KBM-7 (cell line): ENCODE results near the gene ART3.

Experiments used
- DNase-seq: peaks from one replicate; pipeline ENCODE4 v3.0.0-alpha.2; 2015
- in situ Hi-C: fragments of 300-500 bp; cut with MboI; formaldehyde crosslinking; loops from 2 replicates; pipeline ENCODE4 v1.14.3; 2020; ENCODE audit warnings: low sequenced_read_pairs, low pct_unique_long_range_greater_than_20kb, mixed read lengths

ART3 gene

DNA sequence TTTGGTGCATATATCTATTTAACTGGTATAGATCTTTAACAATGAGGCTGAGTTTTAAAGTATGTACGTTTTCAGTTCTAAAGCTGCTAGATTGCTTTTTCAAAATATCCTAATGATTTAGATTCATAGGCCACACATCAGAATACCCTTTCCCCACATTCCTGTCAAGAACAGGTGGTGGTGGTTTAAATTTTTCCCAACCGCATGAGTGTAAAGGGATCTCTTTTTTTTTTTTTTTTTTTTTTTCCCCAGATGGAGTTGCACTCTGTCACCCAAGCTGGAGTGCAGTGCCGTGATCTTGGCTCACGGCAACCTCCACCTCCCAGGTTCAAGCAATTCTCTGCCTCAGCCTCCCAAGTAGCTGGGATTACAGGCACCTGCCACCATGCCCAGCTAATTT lies 45.7 kb downstream of the ART3 start:
- in situ Hi-C loops: no loop called here
- no peak for DNase-seq

DNA sequence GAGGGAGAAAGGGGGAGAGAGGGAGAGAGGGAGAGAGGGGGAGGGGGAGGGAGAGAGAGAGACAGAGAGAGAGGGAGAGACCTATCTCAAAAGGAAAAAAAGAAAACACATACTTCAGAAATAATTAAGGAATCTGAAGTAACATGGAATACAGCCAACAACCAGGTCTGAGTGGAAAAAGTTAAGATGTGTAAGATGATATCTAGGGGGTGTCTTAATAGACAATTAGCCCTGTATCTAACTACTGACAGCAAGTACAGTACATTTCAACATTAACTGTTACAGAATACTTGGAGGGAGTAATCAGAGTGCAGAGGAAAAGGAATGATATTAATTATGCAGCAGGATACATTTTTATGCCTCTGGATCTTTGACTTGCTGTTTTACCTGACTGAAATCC lies 51.3 kb downstream of the ART3 start:
- in situ Hi-C loops: no loop called here
- DNase-seq: no peak

DNA sequence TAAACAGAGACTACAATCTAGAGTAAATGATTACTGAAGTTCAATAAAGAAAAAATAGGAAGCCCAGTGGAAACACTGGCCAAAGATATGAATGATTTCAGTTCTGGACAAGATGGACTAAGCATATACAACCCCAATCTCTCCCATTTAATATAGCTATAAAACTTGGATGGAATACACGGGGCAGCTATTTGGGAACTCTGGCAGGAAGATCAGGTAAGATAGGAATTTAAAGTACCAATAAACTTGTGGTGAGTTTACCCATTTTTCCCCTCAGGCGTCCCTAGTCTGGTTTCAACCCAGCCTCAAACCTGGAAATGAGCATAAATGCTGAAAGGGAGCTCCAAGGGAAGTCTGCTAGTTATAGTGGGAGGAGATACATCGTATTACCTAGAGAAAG lies 53.2 kb downstream of the ART3 start:
- in situ Hi-C loops: no loop called here
- no peak for DNase-seq

DNA sequence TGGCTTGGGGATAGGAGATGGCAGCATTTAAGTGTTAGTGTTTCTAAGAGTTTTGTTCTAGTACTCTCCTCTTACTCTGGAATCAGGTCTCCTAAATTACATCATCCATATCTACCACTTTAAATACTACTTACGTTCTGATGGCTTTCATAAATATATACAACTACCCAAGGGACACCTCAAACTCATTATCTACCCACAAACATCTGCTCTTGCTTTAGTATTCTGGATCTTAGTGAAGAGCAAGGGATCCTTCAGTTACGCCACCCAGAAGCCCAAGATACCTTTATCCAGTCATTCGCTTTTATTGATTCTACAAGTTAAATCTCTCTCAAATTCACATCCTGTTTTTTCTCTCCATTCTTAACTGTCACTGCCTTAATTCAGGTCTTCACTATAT lies 66.7 kb downstream of the ART3 start:
- no peak for DNase-seq
- in situ Hi-C loops: no loop called here

DNA sequence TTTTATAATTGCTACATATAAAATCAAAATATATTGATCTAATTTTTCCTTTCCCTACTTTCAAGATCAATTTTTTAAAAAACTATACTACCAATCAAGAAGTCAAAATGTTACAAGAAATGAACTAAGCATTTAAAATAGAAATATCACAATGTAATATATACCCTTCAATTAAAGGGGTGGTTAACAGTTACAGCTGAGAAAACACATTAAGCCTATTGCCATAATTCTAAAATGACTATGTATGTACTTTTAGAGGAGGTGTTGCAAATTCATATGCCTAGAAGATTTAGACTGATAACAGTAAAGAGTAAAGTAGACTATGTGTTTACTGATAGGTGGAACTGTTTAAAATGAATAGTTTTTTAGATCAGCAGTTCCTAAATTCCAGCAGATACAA lies 70.0 kb downstream of the ART3 start:
- DNase-seq: no peak
- in situ Hi-C loops: no loop called here

DNA sequence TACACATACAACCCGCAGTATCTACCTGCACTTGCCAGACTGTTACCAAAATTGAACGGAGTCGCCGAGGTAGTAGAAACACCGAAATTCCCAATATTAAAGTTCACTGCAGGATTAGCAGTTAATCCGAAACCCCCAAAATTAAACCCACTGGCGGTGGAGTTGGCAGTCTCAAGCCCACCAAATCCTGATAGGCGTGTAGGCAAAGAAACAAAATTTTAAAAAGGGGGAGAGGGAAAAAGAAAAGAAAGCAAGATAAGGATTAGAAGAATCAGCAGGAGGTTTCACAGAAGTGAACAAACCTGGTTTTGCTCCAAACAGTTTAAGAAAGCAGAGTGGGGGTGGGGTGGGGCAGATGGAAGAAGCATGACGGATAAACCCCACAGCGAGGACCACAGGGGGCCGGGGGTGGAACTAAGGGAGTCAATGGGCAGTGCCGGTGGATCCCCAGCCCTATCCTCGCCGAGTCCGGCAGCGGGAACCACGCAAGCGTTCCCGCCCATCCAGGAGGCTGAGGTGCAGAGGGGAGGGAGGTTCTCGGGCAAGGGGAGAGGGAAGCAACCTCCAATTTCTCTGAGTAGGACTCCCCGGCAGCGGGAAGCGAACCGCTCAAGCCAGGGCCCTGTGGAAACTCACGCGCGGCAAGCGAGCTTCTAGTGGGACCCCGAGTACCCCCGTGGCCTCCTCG lies 73.1 kb downstream of the ART3 start:
- peak; percentile 88 for DNase-seq

DNA sequence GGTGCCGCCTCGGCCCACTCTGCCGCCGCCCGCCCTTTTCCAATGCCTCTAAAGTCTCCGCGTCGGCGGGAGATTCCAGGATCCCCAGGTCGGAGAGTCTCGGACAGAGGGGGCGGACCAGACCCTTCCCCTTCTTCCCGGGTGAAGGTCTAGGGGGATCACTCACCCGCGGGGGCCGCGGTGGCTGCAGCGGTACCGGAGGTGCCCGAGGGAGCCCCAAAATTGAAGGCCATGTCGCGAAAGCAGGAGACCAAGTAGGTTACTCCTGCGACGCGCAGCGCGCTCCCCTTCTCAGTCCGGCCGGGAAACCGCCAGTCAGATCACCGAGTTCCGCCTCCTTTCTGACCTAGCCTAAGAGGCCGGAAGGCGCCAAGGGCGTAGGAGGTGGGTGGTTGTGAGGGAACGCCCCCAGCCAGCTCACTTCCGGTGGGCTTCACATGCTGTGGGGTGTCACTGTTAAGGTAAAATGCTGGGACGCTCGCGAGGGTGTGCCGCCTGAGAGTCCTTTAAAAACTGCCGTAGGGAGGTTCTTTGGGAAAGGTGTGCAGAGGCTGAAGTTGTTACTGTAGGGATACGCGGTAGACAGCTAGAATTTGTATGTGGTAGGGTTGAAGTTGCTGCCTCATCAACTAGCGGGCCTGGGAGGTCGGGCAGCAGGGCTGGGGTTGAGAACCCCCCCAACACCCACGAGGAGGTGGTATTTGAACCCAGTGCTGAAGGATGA lies 73.8 kb downstream of the ART3 start, which contains the start of gene NUP54:
Gene NUP54 (minus strand): TSS at position 256 of the 724 bp plus-strand sequence. CDS start 23 bp downstream, at position 233.
- in situ Hi-C loops: no loop called here
- peak; percentile 96 for DNase-seq

More for the DNA sequence above, 73.1 kb downstream of the ART3 start:
- in situ Hi-C loops: no loop called here

DNA sequence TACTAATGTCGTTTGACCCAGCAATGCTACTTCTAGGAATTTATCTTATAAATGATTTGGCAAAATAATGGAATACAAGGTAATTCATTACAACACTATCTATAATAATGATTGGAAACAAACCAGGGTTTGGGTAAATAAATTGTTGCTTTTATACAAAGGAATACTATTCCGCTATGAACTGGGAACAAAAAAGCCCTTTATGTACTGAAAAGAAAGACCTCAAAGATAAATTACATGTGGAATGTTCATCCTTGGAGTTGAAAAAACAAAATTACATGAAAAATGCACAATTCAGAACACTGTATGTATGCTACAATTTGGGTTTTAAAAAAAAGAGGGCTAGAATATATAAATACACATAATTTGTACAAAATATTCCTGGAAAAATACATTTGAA lies 78.8 kb downstream of the ART3 start:
- DNase-seq: no peak
- in situ Hi-C loops: no loop called here

DNA sequence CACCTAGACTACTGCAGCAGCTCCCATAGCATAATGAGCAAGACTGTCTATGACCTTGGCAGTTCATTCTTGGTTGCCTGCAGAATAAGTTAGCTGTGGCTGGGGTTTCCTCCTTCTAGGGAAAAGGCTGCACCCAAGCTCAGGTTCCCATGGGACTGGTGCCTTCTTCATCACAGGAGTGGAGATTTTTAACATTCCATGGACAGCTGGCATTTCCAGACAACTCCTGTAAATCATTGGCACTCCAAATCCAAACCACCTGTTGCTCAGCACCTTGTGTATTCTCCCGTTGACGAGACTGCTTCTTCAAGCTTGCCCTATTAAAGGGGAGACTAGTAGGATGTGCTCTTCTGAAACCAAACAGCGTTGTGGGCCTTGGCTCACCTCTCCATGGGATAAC lies 81.5 kb downstream of the ART3 start:
- DNase-seq: no peak
- in situ Hi-C loops: no loop called here

DNA sequence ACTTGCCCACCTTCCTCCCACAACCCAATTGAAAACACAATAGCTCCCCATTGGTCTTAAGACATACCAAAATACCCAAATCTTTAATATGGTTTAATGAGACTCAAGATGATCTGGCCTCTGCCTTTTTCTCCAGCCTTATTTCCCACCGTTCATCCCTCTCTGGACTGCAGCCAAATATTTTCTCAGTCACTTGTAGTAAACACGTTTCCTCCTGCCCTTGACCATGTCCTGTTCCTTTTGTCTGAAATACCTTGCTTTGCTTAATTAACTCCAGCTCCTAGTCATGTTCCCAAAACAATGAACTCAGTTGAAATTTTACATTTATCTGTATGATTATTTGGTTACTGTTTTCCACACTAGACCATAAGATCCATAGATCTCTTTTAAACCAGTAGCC lies 82.1 kb downstream of the ART3 start:
- in situ Hi-C loops: no loop called here

DNA sequence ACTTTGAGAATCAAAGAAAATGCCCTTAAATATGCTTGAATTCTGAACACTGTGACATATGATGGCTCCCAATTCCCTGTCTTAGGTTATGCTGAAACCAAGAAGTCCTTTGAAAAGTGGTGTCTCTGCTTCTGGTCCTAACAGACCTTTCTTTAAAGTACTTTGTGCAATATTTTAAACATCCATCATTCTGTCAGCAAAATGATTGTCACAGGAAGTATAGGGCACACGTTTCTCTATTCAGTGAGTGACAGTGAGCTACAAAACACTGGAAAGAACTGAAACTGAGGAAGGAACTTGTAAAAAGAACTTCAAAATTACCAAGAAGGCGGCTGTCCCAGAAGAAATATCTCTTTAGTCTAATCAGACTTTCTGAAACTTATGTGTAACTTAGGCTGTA lies 85.8 kb downstream of the ART3 start:
- in situ Hi-C loops: no loop called here
- peak; percentile 8 for DNase-seq

More for the DNA sequence above, 82.1 kb downstream of the ART3 start:
- DNase-seq: no peak
